ENCODE results near the gene RBFOX2.

Gene RBFOX2

DNA sequence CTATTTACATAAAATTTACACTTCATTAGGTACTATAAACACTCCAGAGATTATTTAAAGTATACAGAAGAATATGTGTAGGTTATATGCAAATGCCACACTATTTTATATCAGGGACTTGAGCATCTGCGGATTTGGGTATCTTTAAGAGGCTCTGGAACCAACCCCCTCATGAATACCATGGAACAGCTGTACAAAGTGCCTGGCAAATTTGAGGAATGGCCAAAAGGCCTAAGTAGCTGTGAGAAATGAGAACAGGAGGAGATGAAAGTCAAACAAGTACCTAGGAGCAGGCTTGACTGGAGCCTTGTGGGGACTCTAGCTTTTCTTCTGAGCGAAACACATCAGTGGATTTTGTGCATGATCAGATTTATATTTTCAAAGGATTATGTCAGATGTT lies 149.3 kb downstream of the RBFOX2 start:
- no peak overlapping the region for H3K4me3 ChIP-seq (ENCODE audit: low read length)
- no peak for DNase-seq (ENCODE audit: low read depth)
- TF ChIP-seq, protein P1, sequence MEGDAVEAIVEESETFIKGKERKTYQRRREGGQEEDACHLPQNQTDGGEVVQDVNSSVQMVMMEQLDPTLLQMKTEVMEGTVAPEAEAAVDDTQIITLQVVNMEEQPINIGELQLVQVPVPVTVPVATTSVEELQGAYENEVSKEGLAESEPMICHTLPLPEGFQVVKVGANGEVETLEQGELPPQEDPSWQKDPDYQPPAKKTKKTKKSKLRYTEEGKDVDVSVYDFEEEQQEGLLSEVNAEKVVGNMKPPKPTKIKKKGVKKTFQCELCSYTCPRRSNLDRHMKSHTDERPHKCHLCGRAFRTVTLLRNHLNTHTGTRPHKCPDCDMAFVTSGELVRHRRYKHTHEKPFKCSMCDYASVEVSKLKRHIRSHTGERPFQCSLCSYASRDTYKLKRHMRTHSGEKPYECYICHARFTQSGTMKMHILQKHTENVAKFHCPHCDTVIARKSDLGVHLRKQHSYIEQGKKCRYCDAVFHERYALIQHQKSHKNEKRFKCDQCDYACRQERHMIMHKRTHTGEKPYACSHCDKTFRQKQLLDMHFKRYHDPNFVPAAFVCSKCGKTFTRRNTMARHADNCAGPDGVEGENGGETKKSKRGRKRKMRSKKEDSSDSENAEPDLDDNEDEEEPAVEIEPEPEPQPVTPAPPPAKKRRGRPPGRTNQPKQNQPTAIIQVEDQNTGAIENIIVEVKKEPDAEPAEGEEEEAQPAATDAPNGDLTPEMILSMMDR (conservative IDR thresholded peaks at IDR 0.05; ENCODE audit: low read length) = no peak

GRCh38 chr22:35873426-35873825 lies 155.2 kb downstream of the RBFOX2 start:
- TF ChIP-seq, protein P1 (conservative IDR thresholded peaks at IDR 0.05; ENCODE audit: low read length) = no peak
- no peak for DNase-seq (ENCODE audit: low read depth)
- no peak overlapping the region for H3K4me3 ChIP-seq (ENCODE audit: low read length)

DNA sequence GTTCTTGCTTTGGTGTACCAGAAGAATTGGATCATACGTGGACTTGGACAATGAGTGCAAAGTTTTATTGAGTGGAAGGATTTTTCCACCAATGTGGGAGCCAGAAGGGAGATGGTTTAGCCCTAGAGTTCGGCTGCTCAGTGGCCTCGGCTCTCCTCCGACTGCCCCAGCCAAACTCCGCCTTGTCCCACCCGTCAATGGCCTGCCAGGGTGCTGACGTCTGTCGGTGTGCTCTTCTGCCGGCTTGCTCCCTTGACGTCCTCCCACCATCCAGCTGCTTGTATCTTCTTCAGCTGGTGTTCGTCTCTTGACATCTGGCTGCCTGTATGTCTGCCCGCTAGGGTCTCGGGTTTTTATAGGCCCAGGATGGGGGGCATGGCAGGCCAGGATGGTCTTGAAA lies 156.2 kb downstream of the RBFOX2 start:
- H3K4me3 ChIP-seq (ENCODE audit: low read length) = no peak overlapping the region
- no peak for DNase-seq (ENCODE audit: low read depth)
- TF ChIP-seq, protein P1 (conservative IDR thresholded peaks at IDR 0.05; ENCODE audit: low read length) = no peak

DNA sequence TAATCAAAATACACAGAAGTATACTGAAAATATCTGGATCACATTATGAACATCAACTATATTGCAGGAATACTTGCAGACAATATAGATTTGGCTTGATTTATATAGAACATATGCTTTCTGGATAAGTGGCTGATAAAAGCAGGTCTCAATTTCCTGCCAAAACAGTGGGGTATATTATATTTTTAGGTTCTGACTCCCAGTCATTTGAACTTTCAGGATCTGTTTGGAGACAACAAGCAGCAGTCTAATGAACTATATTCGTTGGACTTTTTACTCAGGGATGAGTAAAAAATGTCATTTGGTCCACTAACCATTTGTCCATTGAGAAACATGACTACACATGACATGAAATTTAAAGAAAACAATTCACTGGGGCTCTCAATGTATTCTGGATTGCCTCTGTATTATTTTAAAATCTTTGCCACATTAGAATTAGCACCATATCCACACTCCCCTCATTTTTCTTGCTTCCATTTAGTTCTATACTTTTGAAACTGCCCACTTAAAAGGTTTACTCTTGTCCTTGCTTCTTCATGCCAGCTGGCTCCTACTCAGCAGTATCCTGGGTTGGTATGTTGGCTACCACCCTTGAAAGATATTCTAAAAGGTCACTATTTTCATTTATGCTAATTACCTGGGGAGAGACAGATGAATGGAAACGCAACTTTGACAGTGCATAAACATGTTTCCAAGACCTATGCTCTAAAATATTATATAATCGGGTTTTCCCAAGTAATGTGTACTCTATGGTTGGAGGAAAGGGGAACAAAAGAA lies 157.9 kb downstream of the RBFOX2 start:
- H3K4me3 ChIP-seq (ENCODE audit: low read length) = no peak overlapping the region
- DNase-seq (ENCODE audit: low read depth) = no peak
- TF ChIP-seq, protein P1 (conservative IDR thresholded peaks at IDR 0.05; ENCODE audit: low read length) = no peak

DNA sequence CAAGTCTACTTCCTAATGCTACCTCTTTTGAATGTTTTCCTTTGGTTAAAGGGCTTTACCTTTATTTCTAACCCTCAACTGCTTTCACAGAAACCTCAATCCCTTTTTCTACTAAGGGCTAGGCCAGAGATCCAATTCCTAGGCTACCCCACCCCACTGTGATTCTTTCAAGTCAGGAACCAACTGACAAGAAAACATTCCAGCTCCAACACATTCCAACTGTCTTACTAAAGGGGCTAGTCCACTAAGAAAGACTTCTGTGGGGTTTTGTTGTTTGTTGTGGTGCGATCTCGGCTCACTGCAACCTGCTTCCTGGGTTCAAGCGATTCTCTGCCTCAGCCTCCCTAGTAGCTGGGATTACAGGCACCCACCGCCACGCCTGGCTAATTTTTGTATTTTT lies 159.7 kb downstream of the RBFOX2 start:
- DNase-seq (ENCODE audit: low read depth) = peak; percentile 22
- TF ChIP-seq, protein P1 (conservative IDR thresholded peaks at IDR 0.05; ENCODE audit: low read length) = no peak
- no peak overlapping the region for H3K4me3 ChIP-seq (ENCODE audit: low read length)

- DNase-seq (ENCODE audit: low read depth) = peak; percentile 10
- TF ChIP-seq, protein P1 (conservative IDR thresholded peaks at IDR 0.05; ENCODE audit: low read length) = no peak
- H3K4me3 ChIP-seq (ENCODE audit: low read length) = no peak overlapping the region
These were observed 162.0 kb downstream of the RBFOX2 start for GRCh38 chr22:35866651-35867050.

DNA sequence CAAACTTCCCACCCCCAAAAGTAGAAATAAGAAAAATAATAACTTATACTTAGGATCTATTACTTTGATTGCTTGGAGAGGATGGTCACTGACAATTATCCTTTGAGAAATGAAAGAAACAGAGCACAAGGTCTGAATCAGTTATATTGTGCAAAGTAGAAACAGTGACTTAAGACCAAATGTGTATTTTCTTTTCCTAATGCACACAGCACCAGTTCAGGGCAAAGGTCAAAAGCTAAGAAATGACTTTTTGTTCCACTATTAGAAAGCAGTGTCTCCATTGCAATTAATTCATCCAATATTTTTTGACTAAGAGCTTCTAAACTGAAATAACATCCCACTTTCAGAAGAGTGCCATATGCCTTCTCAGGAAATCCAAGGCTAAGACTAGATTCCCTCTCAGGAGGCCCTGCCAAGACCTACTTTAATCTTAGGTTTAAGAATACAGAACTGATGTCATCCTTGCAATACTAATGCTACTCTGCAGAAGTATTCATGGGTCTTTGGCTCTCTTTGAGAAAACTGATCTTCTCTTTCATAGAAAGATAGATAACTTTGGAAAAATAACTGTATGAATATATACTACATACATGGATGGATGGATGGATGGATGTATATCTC lies 164.0 kb downstream of the RBFOX2 start:
- TF ChIP-seq, protein P1 (conservative IDR thresholded peaks at IDR 0.05; ENCODE audit: low read length) = no peak
- DNase-seq (ENCODE audit: low read depth) = no peak
- H3K4me3 ChIP-seq (ENCODE audit: low read length) = no peak overlapping the region
